GM18520 (cell line): Measurements from ENCODE around the gene PROX2.

Source experiments
- ATAC-seq: cut with Tn5 transposase; IDR thresholded peaks from one replicate; pipeline ENCODE4 v1.9.1; 2021; ENCODE audit not compliant: unreplicated experiment

PROX2 gene

GRCh38 chr14:74875941-74876913, at the start of gene PROX2:
PROX2 (minus strand) TSS chr14:74876145; CDS start chr14:74863834, 12,311 bp downstream.
- no peak for ATAC-seq

DNA sequence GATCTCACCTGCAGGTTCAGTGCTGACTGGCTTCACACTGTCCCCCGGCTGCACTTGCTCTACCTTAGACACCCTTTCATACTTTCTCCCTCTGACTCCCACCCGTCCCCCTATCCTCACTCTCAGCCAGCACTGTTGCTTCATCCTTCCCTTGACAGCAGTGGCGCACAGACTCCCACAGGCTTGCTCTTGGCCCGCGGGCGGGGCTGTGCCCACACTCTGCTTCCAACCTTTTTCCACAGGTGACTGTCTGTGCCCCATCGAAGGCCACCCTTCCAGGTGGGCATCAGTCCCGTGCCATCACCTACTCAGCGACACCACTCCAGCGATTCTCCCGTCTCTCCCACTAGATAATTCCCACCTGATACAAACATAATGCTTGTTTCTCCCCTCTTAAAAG, 48.1 kb upstream of the PROX2 start:
- ATAC-seq = no peak

DNA sequence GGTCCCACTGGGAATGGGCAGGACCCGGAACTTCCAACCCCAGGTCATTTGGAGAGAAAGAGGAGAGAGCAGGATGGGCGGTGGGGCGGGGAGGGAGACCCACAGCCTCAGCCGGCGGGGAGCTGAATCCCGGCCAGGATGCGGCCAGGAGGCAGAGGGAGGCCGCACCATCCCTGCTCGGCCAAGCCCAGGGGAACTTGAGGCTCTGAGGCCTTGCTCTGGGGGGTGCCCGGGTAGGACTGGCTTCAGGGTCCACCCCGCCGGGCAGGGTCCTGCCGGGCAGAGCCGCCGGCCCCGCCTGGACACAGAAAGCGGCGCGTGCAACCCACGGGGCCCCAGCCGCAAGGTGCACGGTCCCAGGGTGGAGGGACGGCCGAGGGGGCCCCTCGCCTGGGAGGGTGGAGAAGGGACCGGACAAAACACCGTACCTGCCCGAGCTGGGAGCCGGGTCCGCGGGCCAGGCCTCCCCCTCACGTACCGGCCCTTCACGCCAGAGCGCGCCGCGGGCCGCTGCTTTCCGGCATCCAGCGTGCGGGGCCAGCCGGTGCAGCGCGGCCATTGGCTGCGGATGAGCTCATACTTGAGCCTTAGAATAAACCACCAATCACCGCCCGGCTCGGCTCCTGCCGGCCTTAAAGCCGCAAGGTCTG, 46.9 kb upstream of the PROX2 start, which contains the start of gene RPS6KL1:
TSS of gene RPS6KL1 (minus strand) at position 509 of the 650 bp plus-strand sequence. CDS start 1,719 bp downstream, outside the sequence.
- ATAC-seq = peak; percentile 90

DNA sequence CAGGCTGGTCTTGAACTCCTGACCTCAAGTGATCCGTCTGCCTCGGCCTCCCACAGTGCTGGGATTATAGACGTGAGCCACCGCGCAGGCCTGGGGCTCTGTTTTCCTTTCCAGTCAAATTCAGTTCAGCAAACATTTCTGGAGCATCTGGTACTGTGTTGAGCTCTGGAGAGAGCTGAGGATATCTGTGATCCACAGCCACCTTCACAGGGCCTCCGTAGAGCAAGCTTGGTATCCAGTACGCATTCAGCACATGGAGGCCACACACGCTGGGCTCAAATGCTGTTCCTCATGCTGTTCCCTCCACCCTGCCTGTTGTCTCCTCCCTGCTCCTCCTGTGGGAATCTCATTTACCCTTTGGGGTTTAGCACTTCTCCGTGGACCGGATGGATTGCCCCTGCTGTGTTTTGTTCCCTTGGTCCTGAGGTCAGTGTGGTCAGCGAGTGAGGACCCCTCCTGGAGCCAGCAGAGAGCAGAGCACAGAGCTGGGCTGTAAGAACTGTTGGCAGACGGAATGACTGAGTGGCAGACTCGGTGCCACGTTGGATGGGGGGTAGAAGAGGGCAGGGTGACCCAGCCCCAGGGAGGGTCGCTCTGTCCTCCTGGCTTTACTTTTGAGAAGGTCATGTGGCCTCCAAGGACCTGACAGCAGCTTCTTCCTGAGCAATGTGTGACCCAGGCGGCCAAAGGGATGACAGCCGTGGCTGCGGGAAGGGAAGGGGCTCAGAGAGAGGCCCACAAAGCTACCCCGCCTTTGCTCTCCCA, 46.2 kb upstream of the PROX2 start:
- ATAC-seq = no peak

GRCh38 chr14:74921053-74921620, 45.2 kb upstream of the PROX2 start:
- no peak for ATAC-seq

- no peak for ATAC-seq
These were observed 44.3 kb upstream of the PROX2 start for GRCh38 chr14:74920281-74920680.

- no peak for ATAC-seq
These were observed 43.6 kb upstream of the PROX2 start for GRCh38 chr14:74919421-74920165.

DNA sequence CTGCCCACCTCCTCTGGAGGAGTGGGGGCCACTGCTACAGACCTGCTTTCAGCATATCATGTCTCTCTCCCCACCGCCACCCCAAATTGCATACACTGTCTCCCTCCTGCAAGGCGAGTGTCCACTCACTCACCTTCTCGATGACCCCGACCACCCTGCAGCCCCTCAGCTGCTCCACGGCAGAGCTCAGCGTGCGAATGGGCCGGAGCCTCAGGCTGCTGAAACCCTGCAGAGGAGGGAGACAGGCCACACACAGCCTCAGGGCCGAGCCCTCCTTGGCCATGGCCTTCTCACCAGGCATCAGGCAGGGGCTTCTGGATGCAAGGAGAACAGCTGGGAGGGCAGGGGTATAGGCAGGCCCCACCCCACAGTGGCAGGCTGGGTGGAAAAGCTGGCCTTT, 42.4 kb upstream of the PROX2 start:
- ATAC-seq = no peak

GRCh38 chr14:74917646-74918081, 41.7 kb upstream of the PROX2 start:
- no peak for ATAC-seq

- ATAC-seq = no peak
These were observed 41.2 kb upstream of the PROX2 start for GRCh38 chr14:74917178-74917543.

DNA sequence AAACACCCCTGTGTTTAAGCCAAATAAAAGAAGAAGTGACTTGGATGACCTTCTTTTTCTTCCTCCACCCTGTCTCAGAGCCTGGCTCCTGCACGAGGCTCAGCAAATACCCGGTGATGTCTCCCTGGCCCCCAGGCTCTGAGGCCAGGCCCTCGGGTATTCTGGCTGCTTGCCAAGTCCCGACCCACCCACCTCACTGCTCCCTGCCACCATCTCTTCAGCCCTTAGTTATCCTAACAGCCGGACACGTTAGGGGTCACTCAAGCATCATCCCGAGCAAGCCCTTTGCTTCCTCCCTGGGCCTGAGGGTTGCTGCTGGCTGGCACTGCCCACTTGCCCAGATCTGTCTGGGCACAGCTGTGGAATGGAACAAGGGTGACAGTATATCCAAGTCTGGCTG, 39.9 kb upstream of the PROX2 start:
- no peak for ATAC-seq

DNA sequence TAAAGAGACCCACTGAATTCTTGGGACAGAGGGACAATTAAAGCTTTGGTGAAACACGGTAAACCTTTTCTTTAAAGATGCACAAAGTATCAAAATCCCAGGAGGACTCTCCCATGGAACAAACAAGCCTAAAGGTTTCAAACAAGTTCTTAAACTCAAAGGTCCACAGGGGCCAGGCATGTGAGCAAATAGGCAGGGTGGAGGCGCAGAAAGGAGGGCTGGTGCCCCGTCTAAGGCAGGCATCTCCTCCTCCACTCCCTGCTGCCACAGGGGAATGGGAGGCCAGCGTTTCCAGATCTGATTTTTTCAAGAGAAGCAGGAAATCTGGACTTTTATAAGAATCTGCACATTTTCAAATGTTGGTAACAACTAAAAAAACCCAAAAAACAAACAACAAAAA, 39.5 kb upstream of the PROX2 start:
- no peak for ATAC-seq

- no peak for ATAC-seq
These were observed 38.1 kb upstream of the PROX2 start for GRCh38 chr14:74913986-74914573.

- ATAC-seq = no peak
These were observed 37.5 kb upstream of the PROX2 start for GRCh38 chr14:74913393-74913910.

DNA sequence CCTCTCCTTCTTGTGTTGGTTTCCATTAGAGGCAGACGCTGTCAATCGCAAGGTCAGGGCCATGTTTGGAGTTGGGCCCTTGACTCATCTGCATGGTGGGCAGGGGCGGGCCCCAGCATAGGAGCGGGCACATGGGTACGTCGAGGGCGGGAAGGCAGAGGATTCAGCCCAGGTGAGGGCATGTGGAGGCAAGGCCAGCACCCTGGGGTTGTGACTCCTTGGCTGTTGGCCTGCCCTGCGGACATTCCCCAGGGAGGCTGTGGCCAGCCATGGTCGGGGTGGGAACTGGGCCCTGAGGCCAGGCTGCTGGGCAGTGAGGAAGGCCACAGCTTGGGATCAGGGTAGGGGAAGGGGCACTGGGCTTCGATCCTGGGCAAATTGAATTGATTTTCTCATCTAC, 36.9 kb upstream of the PROX2 start:
- no peak for ATAC-seq

- no peak for ATAC-seq
These were observed 36.2 kb upstream of the PROX2 start for GRCh38 chr14:74912111-74912510.

DNA sequence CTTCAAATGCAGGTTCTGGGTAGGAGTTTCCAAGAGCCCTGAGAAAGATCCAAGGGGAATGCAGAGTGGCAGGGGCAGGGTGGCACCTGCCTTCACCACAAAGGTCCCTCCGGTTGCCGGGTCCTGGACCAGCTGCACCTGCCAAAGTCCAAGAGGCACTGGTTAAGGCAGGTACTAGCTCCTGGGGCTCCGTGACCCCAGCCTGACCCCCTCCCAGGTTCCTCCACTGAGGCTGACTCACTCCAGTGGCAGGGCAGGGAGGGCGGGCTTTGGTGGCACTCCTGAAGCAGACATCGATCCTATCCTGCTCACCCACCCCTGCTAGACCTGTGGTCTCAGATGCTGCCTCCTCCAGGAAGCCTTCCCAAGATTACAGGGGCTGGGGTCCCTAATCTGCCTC, 35.8 kb upstream of the PROX2 start:
- ATAC-seq = no peak

- no peak for ATAC-seq
These were observed 35.3 kb upstream of the PROX2 start for GRCh38 chr14:74911221-74911620.

GRCh38 chr14:74910556-74910955, 34.6 kb upstream of the PROX2 start:
- no peak for ATAC-seq

DNA sequence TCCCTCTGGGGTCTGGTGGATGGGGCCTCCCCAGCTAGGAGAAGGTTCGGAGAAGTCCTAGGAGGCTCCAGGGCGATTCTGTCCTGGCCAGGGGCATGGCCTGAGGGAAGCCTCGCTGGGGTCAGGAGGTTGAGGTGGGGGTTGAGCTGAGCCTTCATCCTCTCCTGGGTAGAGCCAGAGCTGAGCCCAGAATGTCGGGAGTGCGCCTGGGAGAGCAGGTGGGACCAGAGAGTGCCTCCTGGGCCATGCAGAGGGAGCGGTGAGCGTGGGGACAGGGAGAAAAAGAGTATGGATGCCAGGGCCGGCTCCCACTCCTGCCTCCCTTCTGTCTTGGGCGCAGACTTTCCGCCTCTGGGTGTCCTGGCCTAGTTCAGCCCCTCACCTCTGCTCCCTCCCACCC, 34.0 kb upstream of the PROX2 start:
- ATAC-seq = no peak
